ENCODE results near the gene C1QL4. TPM values are rescaled to one million over a fixed set of nuclear protein-coding genes. Genes with fewer than 3 reads are reported as not detected.

Gene C1QL4
- total RNA-seq, 1 donor from 2014 or later, result 0.20 TPM

DNA sequence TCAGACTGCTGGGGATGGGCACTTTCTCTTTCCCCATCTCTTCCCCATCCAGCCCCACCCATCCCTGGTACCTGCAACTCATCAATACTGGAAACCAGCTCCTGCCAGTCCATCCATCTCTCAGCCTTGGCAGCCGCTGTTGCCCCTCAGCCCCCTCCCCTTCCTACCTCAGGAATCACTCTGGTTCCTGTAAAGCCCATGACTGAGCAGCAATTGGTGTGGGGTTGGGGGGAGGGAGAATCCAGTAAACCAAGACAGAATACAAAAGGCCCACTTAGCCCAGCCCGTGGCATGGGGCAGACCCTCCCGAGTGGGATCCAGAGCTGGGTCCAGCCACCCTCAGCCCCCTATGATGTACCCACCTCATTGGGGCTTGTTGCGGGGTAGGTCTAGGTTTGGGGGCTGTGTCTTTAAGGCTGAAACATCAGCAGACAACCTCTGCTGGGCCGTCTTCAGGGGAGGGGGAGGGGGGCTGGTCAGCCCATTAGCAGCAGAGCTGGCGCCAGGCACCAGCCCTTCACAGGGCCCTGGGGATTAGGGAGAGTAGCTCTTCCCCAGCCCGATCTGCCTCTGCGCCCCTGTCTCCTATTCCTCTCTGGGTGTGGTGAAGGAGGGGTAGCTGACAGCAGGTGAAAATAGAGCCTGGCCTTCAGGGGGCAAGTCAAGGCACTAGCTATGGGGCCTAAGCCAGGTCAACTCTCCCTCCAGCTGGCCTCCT is 42.7 kb downstream of the C1QL4 start:
- TF ChIP-seq, protein P1, sequence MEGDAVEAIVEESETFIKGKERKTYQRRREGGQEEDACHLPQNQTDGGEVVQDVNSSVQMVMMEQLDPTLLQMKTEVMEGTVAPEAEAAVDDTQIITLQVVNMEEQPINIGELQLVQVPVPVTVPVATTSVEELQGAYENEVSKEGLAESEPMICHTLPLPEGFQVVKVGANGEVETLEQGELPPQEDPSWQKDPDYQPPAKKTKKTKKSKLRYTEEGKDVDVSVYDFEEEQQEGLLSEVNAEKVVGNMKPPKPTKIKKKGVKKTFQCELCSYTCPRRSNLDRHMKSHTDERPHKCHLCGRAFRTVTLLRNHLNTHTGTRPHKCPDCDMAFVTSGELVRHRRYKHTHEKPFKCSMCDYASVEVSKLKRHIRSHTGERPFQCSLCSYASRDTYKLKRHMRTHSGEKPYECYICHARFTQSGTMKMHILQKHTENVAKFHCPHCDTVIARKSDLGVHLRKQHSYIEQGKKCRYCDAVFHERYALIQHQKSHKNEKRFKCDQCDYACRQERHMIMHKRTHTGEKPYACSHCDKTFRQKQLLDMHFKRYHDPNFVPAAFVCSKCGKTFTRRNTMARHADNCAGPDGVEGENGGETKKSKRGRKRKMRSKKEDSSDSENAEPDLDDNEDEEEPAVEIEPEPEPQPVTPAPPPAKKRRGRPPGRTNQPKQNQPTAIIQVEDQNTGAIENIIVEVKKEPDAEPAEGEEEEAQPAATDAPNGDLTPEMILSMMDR (IDR thresholded peaks at IDR 0.05; ENCODE audit: unreplicated experiment), result no peak
- H3K36me3 Mint-ChIP-seq, result no peaks in the 10 kb centered on the region
- peaks cover 83% of the 10 kb centered on the region for H3K27me3 Mint-ChIP-seq (ENCODE audit: low read depth)
- H3K9me3 Mint-ChIP-seq, result no peaks in the 10 kb centered on the region
- H3K27ac Mint-ChIP-seq, result no peak overlapping the region
- H3K4me3 Mint-ChIP-seq, result no peak overlapping the region
- DNase-seq (ENCODE audit: low spot score in 2 of 2, unreplicated experiment in 2 of 2), result no peak
- H3K4me1 Mint-ChIP-seq, result peaks cover 8% of the 10 kb centered on the region

- TF ChIP-seq, protein P1 (IDR thresholded peaks at IDR 0.05; ENCODE audit: unreplicated experiment), result no peak
- Mint-ChIP-seq H3K4me1 (peaks cover 8% of the 10 kb centered on the region), H3K36me3 (no peaks in the 10 kb centered on the region), H3K27ac (no peak overlapping the region), H3K4me3 (no peak overlapping the region), H3K27me3 (ENCODE audit: low read depth) (peaks cover 74% of the 10 kb centered on the region), H3K9me3 (no peaks in the 10 kb centered on the region)
- DNase-seq (ENCODE audit: low spot score in 2 of 2, unreplicated experiment in 2 of 2), result no peak
Measured at GRCh38 chr12:49293056-49293956, 43.7 kb downstream of the C1QL4 start.

DNA sequence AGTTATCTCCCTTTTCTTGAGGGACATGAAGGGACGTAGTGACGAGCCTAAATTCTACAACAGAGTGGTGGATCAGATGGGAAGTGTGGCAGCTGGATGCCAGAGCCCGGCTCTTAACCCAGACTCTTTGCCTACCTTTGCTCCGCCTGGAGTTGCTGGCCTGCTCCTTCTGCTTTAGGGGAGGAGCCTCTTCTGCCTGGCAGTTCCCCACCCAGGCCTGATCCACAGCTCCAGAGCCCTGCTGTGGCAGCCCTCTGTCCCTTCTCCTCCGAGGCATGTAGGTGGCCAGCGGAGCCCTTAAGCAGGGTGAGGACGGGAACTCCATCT is 44.3 kb downstream of the C1QL4 start:
- H3K36me3 Mint-ChIP-seq, result no peaks in the 10 kb centered on the region
- no peak for DNase-seq (ENCODE audit: low spot score in 2 of 2, unreplicated experiment in 2 of 2)
- H3K27me3 Mint-ChIP-seq (ENCODE audit: low read depth), result peaks cover 73% of the 10 kb centered on the region
- no peaks in the 10 kb centered on the region for H3K9me3 Mint-ChIP-seq
- H3K4me1 Mint-ChIP-seq, result peaks cover 8% of the 10 kb centered on the region
- H3K27ac Mint-ChIP-seq, result no peak overlapping the region
- H3K4me3 Mint-ChIP-seq, result no peak overlapping the region
- TF ChIP-seq, protein P1 (IDR thresholded peaks at IDR 0.05; ENCODE audit: unreplicated experiment), result no peak

DNA sequence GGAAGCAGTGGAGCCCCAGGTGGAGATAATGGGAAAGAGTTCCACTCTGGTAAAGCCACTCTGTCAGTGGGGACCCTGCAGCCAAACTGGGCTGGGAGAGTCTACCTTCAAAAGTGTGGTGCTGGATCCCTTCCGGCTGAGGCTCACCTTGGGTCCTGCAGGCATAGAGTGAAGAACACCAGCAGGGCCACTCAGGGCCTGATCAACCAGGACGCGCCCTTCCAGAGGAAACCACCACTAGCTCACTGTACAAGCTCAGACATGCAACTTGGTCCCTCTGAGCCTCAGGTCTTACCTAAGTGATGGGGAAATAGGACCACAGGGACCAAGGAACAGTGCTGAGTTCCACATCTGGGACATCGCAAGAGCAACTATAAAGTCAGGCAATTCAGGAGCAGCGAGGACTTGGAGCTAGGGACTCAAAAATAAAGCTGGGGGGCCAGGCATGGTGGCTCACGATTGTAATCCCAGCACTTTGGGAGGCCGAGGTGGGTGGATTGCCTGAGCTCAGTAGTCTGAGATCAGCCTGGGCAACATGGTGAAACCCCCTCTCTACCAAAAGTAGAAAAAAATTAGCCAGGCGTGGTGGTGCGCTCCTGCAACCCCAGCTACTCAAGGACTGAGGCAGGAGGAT is 47.9 kb downstream of the C1QL4 start:
- Mint-ChIP-seq H3K27ac (no peak overlapping the region), H3K9me3 (no peaks in the 10 kb centered on the region), H3K36me3 (no peaks in the 10 kb centered on the region), H3K4me1 (no peaks in the 10 kb centered on the region), H3K4me3 (no peak overlapping the region), H3K27me3 (ENCODE audit: low read depth) (peaks cover 49% of the 10 kb centered on the region)
- TF ChIP-seq, protein P1 (IDR thresholded peaks at IDR 0.05; ENCODE audit: unreplicated experiment), result no peak
- DNase-seq (ENCODE audit: low spot score in 2 of 2, unreplicated experiment in 2 of 2), result no peak

DNA sequence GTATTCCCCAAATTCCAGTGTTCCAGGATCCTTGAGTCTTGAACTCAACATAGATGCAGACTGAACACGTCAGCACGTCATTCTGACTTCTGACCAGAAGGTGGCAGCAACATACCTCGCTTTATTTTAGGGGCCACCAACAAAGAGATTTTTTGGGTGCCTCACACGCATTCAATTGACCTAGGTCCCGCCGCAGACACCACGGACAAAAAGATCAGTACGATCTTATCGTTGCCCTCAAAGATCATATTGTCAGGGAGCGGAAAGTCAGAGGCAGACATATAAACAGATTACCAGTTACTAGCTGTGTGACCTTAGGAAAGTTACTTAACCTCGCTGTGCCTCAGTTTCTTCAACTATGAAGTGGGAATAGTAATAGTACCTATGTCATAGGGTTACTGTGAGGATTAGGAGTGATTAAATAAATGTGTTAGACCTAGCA is 48.6 kb downstream of the C1QL4 start:
- peak in 1 of 2 experiments; percentile 71 for DNase-seq (ENCODE audit: low spot score in 2 of 2, unreplicated experiment in 2 of 2)
- Mint-ChIP-seq H3K4me1 (no peaks in the 10 kb centered on the region), H3K9me3 (no peaks in the 10 kb centered on the region), H3K27me3 (ENCODE audit: low read depth) (peaks cover 44% of the 10 kb centered on the region), H3K36me3 (no peaks in the 10 kb centered on the region), H3K27ac (no peak overlapping the region), H3K4me3 (no peak overlapping the region)
- TF ChIP-seq, protein P1 (IDR thresholded peaks at IDR 0.05; ENCODE audit: unreplicated experiment), result peak; percentile 92
